ENCODE results near the gene NTF3.

NTF3 gene

DNA sequence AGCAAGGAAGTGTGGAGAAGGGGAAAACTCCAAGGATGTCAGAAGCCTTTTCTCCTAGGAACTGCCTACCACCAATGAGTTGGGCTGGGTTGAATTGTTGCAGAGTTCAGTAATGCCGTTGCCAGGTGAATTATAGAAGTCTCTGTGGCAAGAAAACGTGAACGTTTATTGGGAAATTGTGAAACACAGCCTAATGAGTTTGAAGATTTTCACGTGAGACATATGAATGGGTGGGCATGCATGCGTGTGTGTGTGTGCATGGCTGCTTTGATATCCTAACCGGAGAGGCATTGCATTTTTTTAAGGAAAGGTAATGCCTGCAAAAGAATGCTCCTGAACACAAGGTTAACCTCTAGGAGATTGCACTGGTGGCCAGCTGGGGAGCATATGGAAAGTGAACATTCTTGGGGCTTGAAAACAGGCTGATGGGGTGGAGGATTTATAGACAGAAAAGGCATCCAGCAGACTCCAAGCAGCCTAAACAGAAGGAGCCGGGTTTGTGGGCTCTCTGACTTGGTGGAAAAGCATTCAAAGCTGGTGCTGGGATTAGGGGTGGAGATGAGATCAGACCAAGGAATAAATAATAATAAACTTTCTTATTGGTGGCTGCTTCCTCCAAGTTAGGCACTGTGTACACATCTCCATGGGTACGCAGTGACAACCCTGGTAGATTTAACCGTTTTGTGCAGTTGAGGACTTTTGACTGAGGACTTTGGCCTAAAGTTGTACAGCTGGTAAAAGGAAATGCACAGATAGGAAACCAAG lies 67.8 kb downstream of the NTF3 start:
- DNase-seq (ENCODE audit: low read depth): no peak
- TF ChIP-seq, protein P1, sequence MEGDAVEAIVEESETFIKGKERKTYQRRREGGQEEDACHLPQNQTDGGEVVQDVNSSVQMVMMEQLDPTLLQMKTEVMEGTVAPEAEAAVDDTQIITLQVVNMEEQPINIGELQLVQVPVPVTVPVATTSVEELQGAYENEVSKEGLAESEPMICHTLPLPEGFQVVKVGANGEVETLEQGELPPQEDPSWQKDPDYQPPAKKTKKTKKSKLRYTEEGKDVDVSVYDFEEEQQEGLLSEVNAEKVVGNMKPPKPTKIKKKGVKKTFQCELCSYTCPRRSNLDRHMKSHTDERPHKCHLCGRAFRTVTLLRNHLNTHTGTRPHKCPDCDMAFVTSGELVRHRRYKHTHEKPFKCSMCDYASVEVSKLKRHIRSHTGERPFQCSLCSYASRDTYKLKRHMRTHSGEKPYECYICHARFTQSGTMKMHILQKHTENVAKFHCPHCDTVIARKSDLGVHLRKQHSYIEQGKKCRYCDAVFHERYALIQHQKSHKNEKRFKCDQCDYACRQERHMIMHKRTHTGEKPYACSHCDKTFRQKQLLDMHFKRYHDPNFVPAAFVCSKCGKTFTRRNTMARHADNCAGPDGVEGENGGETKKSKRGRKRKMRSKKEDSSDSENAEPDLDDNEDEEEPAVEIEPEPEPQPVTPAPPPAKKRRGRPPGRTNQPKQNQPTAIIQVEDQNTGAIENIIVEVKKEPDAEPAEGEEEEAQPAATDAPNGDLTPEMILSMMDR (IDR thresholded peaks at IDR 0.05; ENCODE audit: control insufficient read depth, extremely low read depth, insufficient read depth): no peak
- H3K4me3 ChIP-seq (ENCODE audit: low read depth, low read length): no peak overlapping the region

DNA sequence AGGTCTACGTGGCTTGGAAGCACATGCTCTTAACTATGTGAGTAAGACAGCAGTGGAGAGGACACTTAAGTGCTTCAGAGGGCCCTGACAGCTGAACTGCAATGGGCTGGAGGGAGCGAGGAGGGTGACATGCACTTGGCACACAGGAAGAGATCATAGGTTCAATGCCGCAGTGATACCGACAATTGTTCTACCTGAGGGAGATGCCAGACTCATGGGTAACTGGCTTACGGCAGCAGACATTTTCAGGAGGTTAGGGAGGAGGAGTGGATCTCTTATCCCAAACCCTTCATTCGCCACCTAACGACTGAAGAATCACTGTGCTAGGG lies 68.4 kb downstream of the NTF3 start:
- H3K4me3 ChIP-seq (ENCODE audit: low read depth, low read length): no peak overlapping the region

DNA sequence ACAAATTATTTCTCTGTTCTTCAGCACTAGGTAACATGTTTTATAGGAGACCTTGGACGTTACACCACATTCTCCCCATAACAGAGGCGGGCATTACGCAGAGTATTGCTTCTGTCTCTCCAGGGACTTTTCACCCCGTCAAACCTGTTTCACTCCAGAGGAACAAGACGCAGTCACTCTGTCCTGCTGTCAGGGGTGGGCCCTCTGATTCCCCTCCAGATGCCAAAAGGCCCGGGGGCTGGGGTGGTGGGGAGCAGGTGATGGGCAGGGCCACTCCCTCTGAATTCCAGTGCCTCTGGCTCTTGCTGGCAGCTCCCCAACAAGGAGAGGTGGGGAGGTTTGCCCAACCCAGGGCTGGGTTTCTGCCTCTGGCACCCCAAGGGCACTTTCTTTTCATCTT lies 71.9 kb downstream of the NTF3 start:
- TF ChIP-seq, protein P1 (IDR thresholded peaks at IDR 0.05; ENCODE audit: control insufficient read depth, extremely low read depth, insufficient read depth): no peak
- no peak for DNase-seq (ENCODE audit: low read depth)
- no peak overlapping the region for H3K4me3 ChIP-seq (ENCODE audit: low read depth, low read length)

More for the DNA sequence above, 68.4 kb downstream of the NTF3 start:
- TF ChIP-seq, protein P1 (IDR thresholded peaks at IDR 0.05; ENCODE audit: control insufficient read depth, extremely low read depth, insufficient read depth): no peak
- DNase-seq (ENCODE audit: low read depth): no peak

DNA sequence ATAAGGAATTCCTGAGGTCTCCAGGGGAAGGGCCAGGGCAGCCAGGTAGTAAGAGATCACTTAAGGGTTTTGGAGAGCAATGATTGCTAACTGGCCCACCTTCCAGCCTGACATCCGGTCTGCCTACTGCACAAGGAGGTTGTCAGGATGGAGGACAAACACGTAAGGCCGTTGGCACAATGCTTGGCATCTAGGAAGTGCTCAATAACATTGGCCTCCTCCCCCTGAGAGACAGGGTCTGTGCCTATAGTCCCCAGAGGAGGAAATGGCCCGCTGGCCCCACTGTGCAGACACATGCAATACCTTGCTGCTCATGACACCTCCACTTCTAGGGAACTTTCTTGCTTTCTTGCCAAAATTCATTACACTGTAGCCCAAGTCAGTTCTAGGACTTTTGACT lies 73.2 kb downstream of the NTF3 start:
- TF ChIP-seq, protein P1 (IDR thresholded peaks at IDR 0.05; ENCODE audit: control insufficient read depth, extremely low read depth, insufficient read depth): no peak
- H3K4me3 ChIP-seq (ENCODE audit: low read depth, low read length): no peak overlapping the region
- no peak for DNase-seq (ENCODE audit: low read depth)

DNA sequence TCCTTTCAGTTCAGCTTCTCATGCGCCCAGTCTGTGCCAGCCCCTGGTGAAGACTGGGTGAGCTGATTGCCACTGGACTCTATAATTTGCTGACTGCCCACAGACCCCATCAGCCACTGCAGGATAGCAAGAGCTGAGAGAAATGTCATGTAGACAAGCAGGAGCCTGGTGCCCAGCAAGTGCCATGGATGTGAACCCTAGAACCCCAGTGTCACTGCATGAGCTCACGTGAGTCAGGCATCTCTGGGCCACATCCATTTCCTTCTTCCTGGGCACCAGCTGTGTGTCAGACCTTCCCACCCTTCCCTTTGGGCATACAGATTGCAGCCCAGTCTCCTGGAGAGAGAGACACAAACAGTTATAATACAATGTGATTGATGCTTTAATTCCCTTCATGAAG lies 73.8 kb downstream of the NTF3 start:
- TF ChIP-seq, protein P1 (IDR thresholded peaks at IDR 0.05; ENCODE audit: control insufficient read depth, extremely low read depth, insufficient read depth): no peak
- DNase-seq (ENCODE audit: low read depth): no peak
- H3K4me3 ChIP-seq (ENCODE audit: low read depth, low read length): no peak overlapping the region

DNA sequence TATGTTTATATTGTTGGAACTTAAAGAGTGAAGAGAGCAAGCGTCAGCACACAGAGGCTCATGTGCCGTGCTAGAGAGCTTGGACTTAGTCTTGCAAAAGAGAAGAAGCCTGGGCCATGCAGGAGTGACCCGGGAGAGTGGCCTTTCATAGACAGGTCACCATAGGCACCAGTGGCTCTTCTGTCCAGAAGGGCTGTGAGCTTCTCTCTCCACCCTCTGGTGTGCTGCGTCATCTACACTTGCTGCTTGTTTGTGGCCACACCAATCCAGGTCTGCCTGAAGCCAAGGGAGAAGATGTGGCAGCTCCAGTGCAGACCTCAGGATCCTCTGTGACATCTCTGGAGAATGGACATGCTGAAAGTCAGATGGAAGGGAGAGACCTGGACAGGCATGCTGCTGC lies 74.4 kb downstream of the NTF3 start:
- DNase-seq (ENCODE audit: low read depth): no peak
- H3K4me3 ChIP-seq (ENCODE audit: low read depth, low read length): no peak overlapping the region
- TF ChIP-seq, protein P1 (IDR thresholded peaks at IDR 0.05; ENCODE audit: control insufficient read depth, extremely low read depth, insufficient read depth): no peak

DNA sequence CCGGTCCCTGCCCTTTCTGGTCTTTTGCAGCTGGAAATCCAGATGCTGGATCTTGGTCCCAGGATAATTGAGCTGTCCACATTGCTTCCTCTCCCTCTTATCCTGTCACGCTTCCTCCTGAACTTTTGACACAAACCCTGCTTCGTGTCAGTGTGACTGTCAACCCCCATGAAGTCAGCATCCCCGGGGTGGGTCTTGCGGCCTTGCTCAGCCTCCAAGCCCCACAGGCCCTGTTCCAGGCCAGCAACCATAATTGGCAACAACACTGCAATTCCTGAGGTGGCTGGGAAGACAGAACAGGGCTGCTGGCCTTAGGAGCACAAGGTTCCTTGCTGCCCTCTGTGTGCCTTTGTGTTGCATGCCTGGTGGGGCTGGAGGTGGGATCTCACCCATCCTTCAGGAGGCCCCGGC lies 74.9 kb downstream of the NTF3 start:
- TF ChIP-seq, protein P1 (IDR thresholded peaks at IDR 0.05; ENCODE audit: control insufficient read depth, extremely low read depth, insufficient read depth): no peak
- no peak for DNase-seq (ENCODE audit: low read depth)
- no peak overlapping the region for H3K4me3 ChIP-seq (ENCODE audit: low read depth, low read length)

Data from LNCaP clone FGC (cell line).